ENCODE data around the gene SP9. TPM values are rescaled to one million over a fixed set of nuclear protein-coding genes. Genes with fewer than 3 reads are reported as not detected.

The SP9 gene
- total RNA-seq, 1 experiment from 2014 or later, result not detected

GRCh38 chr2:174327021-174327840 lies 7.5 kb upstream of the SP9 start:
- Histone ChIP-seq H3K9me3 (ENCODE audit: control insufficient read depth, insufficient read depth, low read depth, low read length) (no peaks in the 10 kb centered on the region), H3K4me1 (ENCODE audit: control insufficient read depth, insufficient read depth, low read length) (no peaks in the 10 kb centered on the region), H3K27me3 (ENCODE audit: control insufficient read depth, insufficient read depth, low read length) (no peaks in the 10 kb centered on the region), H3K27ac (ENCODE audit: low read length) (no peak overlapping the region), H3K4me3 (ENCODE audit: low read depth in 2 of 2, low read length in 2 of 2) (peak overlapping the region in 1 of 2 experiments; percentile 65; a peak in 2 of 4 replicates), H3K36me3 (ENCODE audit: control insufficient read depth, insufficient read depth, low read length) (no peaks in the 10 kb centered on the region)
- ChIA-PET POLR2A (no interaction called here), CTCF (no interaction called here)
- in situ Hi-C loops (cut with HindIII; ENCODE audit: low pct_unique_long_range_greater_than_20kb, low sequenced_read_pairs) (no loop called here), intact Hi-C loops (cut with micrococcal nuclease; ENCODE audit: unreplicated experiment) (no loop called here)
- TF ChIP-seq TCF7L2 (IDR thresholded peaks at IDR 0.05; ENCODE audit: low read depth, low read length) (no peak), SIN3A (IDR thresholded peaks at IDR 0.05; ENCODE audit: borderline replicate concordance, insufficient read depth, low read depth, low read length) (no peak), CTCF (IDR thresholded peaks at IDR 0.05) (no peak), POLR2AphosphoS5 (IDR thresholded peaks at IDR 0.05; ENCODE audit: low read depth, low read length) (no peak), REST (IDR thresholded peaks at IDR 0.05; ENCODE audit: insufficient read depth in 1 of 2, low read depth in 2 of 2, low read length in 1 of 2) (no peak)
- ATAC-seq (no peak), DNase-seq (ENCODE audit: low read depth, low spot score) (no peak)
- BruUV-seq (replicated peaks), result no TSS peak

- Histone ChIP-seq H3K4me3 (ENCODE audit: low read depth in 2 of 2, low read length in 2 of 2) (no peak overlapping the region), H3K9me3 (ENCODE audit: control insufficient read depth, insufficient read depth, low read depth, low read length) (no peaks in the 10 kb centered on the region), H3K27ac (ENCODE audit: low read length) (no peak overlapping the region), H3K4me1 (ENCODE audit: control insufficient read depth, insufficient read depth, low read length) (peaks cover 4% of the 10 kb centered on the region), H3K27me3 (ENCODE audit: control insufficient read depth, insufficient read depth, low read length) (no peaks in the 10 kb centered on the region), H3K36me3 (ENCODE audit: control insufficient read depth, insufficient read depth, low read length) (no peaks in the 10 kb centered on the region)
- ChIA-PET CTCF (no interaction called here), POLR2A (no interaction called here)
- no peak for ATAC-seq
- in situ Hi-C loops (cut with HindIII; ENCODE audit: low pct_unique_long_range_greater_than_20kb, low sequenced_read_pairs), result no loop called here
- DNase-seq (ENCODE audit: low read depth, low spot score), result no peak
- intact Hi-C loops (cut with micrococcal nuclease; ENCODE audit: unreplicated experiment), result no loop called here
- no TSS peak for BruUV-seq (replicated peaks)
- TF ChIP-seq TCF7L2 (IDR thresholded peaks at IDR 0.05; ENCODE audit: low read depth, low read length) (no peak), SIN3A (IDR thresholded peaks at IDR 0.05; ENCODE audit: borderline replicate concordance, insufficient read depth, low read depth, low read length) (no peak), POLR2AphosphoS5 (IDR thresholded peaks at IDR 0.05; ENCODE audit: low read depth, low read length) (no peak), REST (IDR thresholded peaks at IDR 0.05; ENCODE audit: insufficient read depth in 1 of 2, low read depth in 2 of 2, low read length in 1 of 2) (no peak), CTCF (IDR thresholded peaks at IDR 0.05) (no peak)
Observed at GRCh38 chr2:174327841-174328113, 7.0 kb upstream of the SP9 start.

Data from Panc1 (cell line).